Endothelial cell of umbilical vein (primary cell): ENCODE data around the gene TXNL4A.

Source experiments
- EZH2 ChIP-seq: IDR thresholded peaks from 2 replicates; pipeline ENCODE4 v1.6.1; 2012; ENCODE audit warnings: borderline replicate concordance, low read depth, mild to moderate bottlenecking, moderate library complexity, low read length, inconsistent platforms; ENCODE audit not compliant: severe bottlenecking
- FOS ChIP-seq: IDR thresholded peaks from 2 replicates; pipeline ENCODE4 v1.6.1; 2011; ENCODE audit warnings: mild to moderate bottlenecking, low read length, moderate library complexity, borderline replicate concordance; ENCODE audit not compliant: insufficient read depth
- GATA2 ChIP-seq: IDR thresholded peaks from 2 replicates; pipeline ENCODE4 v1.7.0; 2011; ENCODE audit warnings: low read depth, mild to moderate bottlenecking, moderate library complexity, mixed read lengths, low read length; ENCODE audit not compliant: insufficient read length, insufficient read depth
- JUN ChIP-seq: IDR thresholded peaks from 2 replicates; pipeline ENCODE4 v1.6.1; 2011; ENCODE audit warnings: borderline replicate concordance, low read depth; ENCODE audit not compliant: insufficient read length, insufficient read depth
- MYC ChIP-seq: IDR thresholded peaks from one replicate; pipeline ENCODE4 v1.6.1; 2011; ENCODE audit warnings: mild to moderate bottlenecking, low read depth, low read length
- POLR2A ChIP-seq: IDR thresholded peaks from 2 replicates; pipeline ENCODE4 v1.6.1; 2012; ENCODE audit warnings: low read depth, mild to moderate bottlenecking, control low read depth, low read length
- POLR2AphosphoS5 ChIP-seq: IDR thresholded peaks from 2 replicates; pipeline ENCODE4 v1.6.1; 2012; ENCODE audit warnings: low read depth, mild to moderate bottlenecking, control low read depth, low read length, moderate library complexity; ENCODE audit not compliant: insufficient read depth
- TF ChIP-seq, protein P1 (sequence below), 2 donors: IDR thresholded peaks; 1 replicate in 1 of 2; 2 replicates in 1 of 2; pipeline ENCODE4 v1.5.1; 2011; ENCODE audit warnings: low read length in 2 of 2, mild to moderate bottlenecking in 2 of 2, moderate library complexity in 2 of 2, control low read depth in 1 of 2, inconsistent platforms in 1 of 2, low read depth in 1 of 2; ENCODE audit not compliant: insufficient read depth in 1 of 2; ENCODE audit errors: extremely low read depth in 1 of 2
- TF ChIP-seq, protein P2 (sequence below): IDR thresholded peaks from 2 replicates; pipeline ENCODE4 v1.6.1; 2011; ENCODE audit not compliant: insufficient read depth, insufficient read length

DNA sequence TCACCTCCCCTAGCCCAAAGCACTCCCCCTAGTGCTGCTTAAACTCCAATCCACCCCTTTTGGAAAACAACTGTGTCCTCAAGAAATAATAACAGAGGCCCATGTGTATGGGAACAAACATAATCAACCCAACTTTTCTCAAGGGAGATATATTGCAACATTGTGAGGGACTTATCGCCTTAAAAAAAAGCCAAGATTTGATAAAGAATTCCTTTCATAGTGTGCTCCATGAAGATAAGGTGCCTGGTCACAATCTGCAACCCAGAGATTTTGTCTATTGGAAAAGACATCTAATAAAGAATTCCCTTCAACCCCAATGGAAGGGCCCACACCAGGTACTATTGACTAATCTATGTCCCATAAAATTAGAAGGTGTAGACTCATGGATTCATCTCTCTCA lies 41.3 kb upstream of the TXNL4A start:
- TF ChIP-seq POLR2AphosphoS5 (no peak), POLR2A (no peak), EZH2 (no peak), MYC (no peak), GATA2 (no peak), JUN (no peak), FOS (no peak)
- TF ChIP-seq, protein P1, sequence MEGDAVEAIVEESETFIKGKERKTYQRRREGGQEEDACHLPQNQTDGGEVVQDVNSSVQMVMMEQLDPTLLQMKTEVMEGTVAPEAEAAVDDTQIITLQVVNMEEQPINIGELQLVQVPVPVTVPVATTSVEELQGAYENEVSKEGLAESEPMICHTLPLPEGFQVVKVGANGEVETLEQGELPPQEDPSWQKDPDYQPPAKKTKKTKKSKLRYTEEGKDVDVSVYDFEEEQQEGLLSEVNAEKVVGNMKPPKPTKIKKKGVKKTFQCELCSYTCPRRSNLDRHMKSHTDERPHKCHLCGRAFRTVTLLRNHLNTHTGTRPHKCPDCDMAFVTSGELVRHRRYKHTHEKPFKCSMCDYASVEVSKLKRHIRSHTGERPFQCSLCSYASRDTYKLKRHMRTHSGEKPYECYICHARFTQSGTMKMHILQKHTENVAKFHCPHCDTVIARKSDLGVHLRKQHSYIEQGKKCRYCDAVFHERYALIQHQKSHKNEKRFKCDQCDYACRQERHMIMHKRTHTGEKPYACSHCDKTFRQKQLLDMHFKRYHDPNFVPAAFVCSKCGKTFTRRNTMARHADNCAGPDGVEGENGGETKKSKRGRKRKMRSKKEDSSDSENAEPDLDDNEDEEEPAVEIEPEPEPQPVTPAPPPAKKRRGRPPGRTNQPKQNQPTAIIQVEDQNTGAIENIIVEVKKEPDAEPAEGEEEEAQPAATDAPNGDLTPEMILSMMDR (IDR thresholded peaks at IDR 0.05; ENCODE audit: extremely low read depth in 1 of 2, insufficient read depth in 1 of 2, low read depth in 1 of 2, low read length in 2 of 2): no peak
- TF ChIP-seq, protein P2, sequence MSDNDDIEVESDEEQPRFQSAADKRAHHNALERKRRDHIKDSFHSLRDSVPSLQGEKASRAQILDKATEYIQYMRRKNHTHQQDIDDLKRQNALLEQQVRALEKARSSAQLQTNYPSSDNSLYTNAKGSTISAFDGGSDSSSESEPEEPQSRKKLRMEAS: no peak
